NCI-H2107 (cell line): ENCODE measurements around the gene NFATC1.

Experiments
- DNase-seq: peaks from one replicate; lab custom pipeline; 2025; lab: John Stamatoyannopoulos, UW

Gene NFATC1

GRCh38 chr18:79405019-79405780 lies 9.5 kb downstream of the NFATC1 start:
- no peak for DNase-seq

- no peak for DNase-seq
These were observed 10.2 kb downstream of the NFATC1 start for GRCh38 chr18:79405781-79406575.

DNA sequence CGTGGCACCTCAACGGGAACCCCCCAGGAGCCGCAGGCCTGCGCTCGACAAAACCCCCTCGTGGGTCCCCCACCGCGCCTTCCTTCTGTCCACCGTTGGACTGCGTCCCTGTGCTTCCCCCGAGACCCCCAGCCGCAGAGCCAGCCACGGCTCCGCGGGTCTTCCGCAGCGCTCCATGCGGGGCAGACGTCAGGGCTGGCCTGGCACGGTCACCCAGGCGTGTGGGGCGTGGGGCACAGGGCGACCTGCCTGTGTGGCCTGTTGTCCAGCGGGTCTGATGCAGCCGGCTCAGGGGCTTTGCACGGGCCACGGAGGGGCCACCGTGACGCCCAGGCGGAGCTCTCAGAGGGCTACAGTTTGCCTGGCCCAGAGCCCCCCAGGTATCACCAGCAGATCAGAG lies 11.0 kb downstream of the NFATC1 start:
- no peak for DNase-seq

DNA sequence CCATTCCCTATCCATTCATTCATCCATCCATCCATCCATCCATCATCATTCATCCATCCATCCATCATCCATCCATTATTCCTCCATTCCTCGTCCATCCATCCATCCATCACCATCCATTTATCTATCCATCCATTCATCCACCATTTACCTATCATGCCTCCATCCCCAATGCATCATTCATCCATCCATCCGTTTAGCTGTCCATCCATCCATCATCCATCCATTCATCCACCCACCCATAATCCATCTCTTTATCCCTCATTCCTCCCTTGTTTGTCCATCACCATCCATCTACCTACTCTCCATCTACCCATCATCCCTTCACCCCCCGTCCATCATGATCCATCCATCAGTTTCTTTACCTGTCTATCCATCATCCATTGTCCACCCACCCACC lies 13.6 kb downstream of the NFATC1 start:
- no peak for DNase-seq

GRCh38 chr18:79410171-79410641 lies 14.5 kb downstream of the NFATC1 start:
- DNase-seq, result no peak

DNA sequence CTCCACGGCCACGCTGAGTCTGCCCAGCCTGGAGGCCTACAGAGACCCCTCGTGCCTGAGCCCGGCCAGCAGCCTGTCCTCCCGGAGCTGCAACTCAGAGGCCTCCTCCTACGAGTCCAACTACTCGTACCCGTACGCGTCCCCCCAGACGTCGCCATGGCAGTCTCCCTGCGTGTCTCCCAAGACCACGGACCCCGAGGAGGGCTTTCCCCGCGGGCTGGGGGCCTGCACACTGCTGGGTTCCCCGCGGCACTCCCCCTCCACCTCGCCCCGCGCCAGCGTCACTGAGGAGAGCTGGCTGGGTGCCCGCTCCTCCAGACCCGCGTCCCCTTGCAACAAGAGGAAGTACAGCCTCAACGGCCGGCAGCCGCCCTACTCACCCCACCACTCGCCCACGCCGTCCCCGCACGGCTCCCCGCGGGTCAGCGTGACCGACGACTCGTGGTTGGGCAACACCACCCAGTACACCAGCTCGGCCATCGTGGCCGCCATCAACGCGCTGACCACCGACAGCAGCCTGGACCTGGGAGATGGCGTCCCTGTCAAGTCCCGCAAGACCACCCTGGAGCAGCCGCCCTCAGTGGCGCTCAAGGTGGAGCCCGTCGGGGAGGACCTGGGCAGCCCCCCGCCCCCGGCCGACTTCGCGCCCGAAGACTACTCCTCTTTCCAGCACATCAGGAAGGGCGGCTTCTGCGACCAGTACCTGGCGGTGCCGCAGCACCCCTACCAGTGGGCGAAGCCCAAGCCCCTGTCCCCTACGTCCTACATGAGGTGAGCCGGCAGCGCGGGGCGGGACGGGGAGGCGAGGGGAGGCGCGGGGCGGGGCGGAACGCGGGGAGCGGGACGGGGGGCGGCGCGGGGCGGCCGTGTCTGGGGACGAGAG lies 15.2 kb downstream of the NFATC1 start:
- DNase-seq, result no peak

DNA sequence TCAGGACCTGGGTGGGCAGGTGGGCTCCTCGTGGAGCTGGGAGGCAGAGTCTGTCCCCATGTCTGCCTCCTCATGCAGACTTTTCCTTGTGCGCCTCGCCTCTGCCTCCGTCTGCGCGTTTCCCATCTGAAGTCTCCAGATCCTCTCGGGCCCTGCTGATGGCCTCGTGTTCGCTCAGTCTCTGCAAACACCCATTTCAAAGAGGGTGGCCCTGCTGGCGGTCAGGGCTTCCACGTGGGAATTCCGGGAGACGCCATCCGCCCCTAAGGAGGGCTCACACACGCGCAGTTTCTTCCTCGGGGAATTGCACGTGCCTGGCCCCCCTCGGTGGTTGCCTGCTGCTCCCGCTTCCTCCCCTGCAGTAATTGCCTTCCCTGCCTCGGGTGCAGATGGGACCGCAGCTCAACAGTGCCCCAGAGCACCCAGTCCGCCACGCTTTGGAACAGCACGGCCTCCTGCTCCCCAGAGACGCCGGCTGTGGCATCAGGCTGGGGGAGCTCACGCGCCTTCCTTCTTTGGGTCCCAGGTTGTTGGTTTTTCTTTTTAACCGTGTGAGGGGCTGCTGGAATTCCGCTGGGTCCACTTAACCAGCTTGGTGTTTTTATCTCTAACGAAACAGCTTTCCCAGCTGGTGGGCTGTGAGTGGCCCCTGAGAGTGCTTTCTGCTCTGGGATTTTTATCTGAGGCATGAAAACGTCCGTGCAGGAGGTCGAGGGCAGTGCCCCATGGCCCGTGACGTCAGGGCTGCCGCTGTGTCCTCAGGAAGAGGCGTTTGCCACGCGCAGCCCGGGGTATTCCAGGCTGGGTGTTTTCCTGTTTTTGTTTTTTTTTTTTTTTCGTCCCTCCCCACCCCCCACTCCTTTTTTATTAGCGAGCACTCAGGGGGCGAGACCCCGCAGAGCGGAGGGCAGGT lies 16.1 kb downstream of the NFATC1 start:
- DNase-seq, result no peak

DNA sequence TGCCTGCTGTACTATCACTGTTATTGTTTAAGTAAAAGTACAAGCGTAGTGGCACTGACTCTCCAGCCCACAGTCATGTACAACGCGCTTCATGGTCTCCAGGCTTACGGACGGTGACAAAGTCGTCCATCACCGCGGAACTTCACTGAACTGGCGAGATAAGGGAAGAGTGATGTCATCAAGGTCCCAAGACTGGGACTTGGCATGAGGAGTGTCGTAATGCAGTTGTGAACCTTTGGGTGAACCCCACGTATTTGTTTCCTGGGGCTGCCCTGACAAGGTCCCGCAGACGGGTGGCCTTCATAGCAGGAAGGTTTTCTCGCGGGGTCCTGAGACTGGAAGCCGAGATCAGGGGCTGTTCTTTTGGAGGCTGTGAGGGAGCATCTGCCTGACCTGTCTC lies 17.3 kb downstream of the NFATC1 start:
- DNase-seq, result no peak

DNA sequence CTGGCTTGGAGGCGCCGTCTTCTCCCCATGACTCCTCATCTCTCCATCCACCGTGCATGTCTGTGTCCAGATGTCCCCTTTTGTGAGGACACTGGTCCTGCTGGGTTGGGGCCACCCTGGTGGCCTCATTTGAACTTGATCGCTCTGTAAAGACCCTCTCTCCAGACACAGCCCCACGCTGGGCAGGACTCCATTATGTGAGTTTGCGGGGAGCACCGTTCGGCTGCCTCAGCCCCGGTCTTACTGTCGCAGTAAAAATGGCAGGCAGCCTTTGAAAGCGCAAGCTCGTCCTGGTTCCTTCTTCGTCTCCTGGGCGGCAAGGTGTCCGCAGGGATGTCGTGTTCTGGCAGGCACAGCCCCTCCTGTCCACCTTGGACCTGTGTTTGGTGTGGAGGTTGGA lies 17.7 kb downstream of the NFATC1 start:
- no peak for DNase-seq

GRCh38 chr18:79413901-79414300 lies 18.2 kb downstream of the NFATC1 start:
- DNase-seq, result no peak

DNA sequence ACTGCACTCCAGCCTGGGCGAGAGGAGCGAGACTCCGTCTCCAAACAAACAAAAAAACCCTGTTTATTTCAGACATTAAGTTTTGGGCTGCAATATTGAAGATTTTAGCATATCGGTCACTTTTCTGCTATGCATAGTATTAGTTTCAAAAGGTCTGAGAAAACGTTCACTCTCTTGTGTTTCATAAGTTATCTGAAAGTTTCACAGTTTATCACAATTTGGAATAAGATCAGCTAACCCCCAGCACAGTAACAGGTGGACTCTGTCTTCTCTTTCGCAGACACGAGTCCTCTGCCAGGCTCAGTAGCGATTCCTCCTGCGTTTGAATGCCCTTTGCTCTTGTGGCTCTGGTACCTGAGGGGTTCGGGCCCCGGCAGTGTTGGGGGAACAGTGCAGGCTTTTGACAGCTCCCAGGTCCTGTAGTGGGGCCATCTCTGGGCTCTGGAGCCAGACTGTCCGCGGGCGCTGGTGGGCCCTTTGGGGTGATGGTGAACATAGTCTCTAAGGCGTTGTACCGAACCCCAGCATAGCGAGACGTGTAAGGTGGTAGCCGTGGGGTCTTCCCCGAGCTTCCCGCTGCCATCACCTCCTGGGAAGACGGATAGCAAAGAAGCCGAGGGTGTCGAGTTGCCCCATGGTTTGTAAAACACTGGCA lies 20.4 kb downstream of the NFATC1 start:
- DNase-seq, result no peak

GRCh38 chr18:79416677-79417052 lies 20.9 kb downstream of the NFATC1 start:
- no peak for DNase-seq

- no peak for DNase-seq
These were observed 22.5 kb downstream of the NFATC1 start for GRCh38 chr18:79418236-79418635.

- DNase-seq, result no peak
These were observed 22.9 kb downstream of the NFATC1 start for GRCh38 chr18:79418642-79419041.

- DNase-seq, result no peak
These were observed 24.5 kb downstream of the NFATC1 start for GRCh38 chr18:79420033-79420745.

DNA sequence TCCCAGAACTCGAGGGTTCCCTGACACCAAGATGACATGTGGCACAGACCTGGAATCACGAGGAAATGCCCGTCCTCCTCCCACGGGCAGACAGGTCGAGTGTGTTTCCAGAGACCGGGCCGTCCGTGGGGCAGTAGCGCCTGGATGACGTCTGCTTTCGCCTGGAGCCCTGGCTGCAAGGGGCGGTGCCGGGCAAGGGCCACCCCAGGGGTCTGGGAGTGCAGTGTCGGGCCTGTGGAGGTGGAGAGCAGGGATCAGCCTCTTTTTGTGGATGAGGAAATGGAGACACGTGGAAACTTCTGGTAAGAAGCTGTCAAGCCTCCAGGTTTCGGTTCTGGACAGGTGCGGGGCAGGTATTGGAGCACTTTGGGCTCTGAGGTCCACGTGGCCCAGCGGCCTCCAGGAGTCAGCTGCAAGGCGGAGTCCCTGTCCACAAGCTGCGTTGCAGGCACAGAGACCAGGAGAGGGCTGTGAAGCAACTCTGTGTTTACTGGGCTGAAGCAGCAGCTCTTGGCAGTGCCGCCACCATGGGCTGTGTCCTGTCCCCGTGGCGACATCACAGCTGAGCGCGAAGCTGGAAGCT lies 25.6 kb downstream of the NFATC1 start:
- DNase-seq, result no peak

DNA sequence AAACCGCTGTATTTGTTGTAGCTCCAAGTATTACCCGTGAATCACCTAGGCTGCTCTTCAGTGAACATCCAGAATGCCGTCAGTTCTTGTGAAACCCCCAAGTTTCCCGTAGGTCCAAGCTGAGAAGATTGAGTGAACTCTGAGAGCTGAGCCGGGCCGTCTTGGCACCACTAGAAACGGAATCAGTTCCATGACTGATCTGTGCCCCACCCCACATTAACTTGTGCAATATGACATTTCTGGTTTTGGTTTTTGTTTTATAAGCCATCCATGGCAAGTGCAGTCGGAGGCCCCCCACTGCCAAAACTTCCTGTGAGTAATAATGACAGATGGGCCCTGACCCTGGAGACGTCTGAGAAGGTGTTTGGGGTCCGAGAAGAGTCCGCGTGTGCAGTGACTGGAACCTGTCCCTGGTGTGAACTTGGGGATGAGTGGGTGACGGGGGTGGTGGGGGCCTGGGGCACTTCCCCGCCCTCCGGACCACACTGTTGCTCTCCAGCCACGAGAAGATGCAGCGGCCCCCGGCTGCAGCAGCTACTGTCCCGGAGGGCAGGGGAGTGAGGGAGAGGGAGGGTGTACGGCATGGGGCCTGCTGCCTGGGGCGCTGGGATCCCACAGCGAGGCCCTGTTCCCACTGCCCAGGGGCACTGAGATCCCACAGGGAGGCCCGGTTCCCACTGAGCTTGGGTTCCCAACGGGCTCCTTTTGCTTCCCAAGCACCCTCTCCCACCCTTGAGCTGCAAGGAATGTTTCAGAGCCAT lies 26.5 kb downstream of the NFATC1 start:
- DNase-seq, result no peak

GRCh38 chr18:79422783-79423165 lies 27.0 kb downstream of the NFATC1 start:
- no peak for DNase-seq
